Karpas-422 (cell line): ENCODE results near the gene WWOX. TPM values are rescaled to one million over a fixed set of nuclear protein-coding genes. Genes with fewer than 3 reads are reported as not detected.

Experiments used
- DNase-seq: peaks from one replicate; pipeline ENCODE4 v3.0.0-alpha.2; 2015
- H2AFZ ChIP-seq: fragments of 200-600 bp; sonication (generic); 2 replicates; pipeline ENCODE4 v1.6.1; 2014; ENCODE audit warnings: antibody characterized with exemption, low read length, mixed read lengths
- H3K27ac ChIP-seq: fragments of 200-600 bp; sonication (generic); 2 replicates; pipeline ENCODE4 v1.5.1; 2014; ENCODE audit warnings: mild to moderate bottlenecking, low read length, moderate library complexity
- H3K27me3 ChIP-seq: fragments of 200-600 bp; sonication (generic); 2 replicates; pipeline ENCODE4 v1.6.1; 2014; ENCODE audit warnings: low read length, mixed read lengths
- H3K36me3 ChIP-seq: fragments of 200-600 bp; sonication (generic); 2 replicates; pipeline ENCODE4 v1.6.1; 2014; ENCODE audit warnings: low read length, mixed read lengths; ENCODE audit not compliant: insufficient read depth
- H3K4me1 ChIP-seq: fragments of 200-600 bp; sonication (generic); 2 replicates; pipeline ENCODE4 v1.6.1; 2014; ENCODE audit warnings: mild to moderate bottlenecking, low read length, mixed read lengths
- H3K4me2 ChIP-seq: fragments of 200-600 bp; sonication (generic); 2 replicates; pipeline ENCODE4 v1.6.1; 2014; ENCODE audit warnings: low read length, low read depth, mild to moderate bottlenecking; ENCODE audit not compliant: poor library complexity, severe bottlenecking
- H3K4me3 ChIP-seq: fragments of 200-600 bp; sonication (generic); 2 replicates; pipeline ENCODE4 v1.5.1; 2014; ENCODE audit warnings: mild to moderate bottlenecking, antibody characterized with exemption, low read length, mixed read lengths
- H3K79me2 ChIP-seq: fragments of 200-600 bp; sonication (generic); 2 replicates; pipeline ENCODE4 v1.6.1; 2014; ENCODE audit warnings: mild to moderate bottlenecking, low read length, mixed read lengths
- H3K9ac ChIP-seq: fragments of 200-600 bp; sonication (generic); 2 replicates; pipeline ENCODE4 v1.6.0; 2014; ENCODE audit warnings: low read length
- H3K9me2 ChIP-seq: fragments of 200-600 bp; sonication (generic), shearing (Covaris generic); replicated peaks from 2 replicates; pipeline ENCODE4 v1.6.0; 2014; ENCODE audit warnings: mild to moderate bottlenecking, low read length, moderate library complexity; ENCODE audit not compliant: insufficient read depth
- H3K9me3 ChIP-seq: fragments of 300-700, 200-600 bp; sonication (generic); 2 replicates; pipeline ENCODE4 v1.6.1; 2014; ENCODE audit warnings: low read length, mixed read lengths
- H4K20me1 ChIP-seq: fragments of 200-600 bp; sonication (generic); 2 replicates; pipeline ENCODE4 v1.6.1; 2014; ENCODE audit warnings: mild to moderate bottlenecking, antibody characterized with exemption, low read length, low read depth; ENCODE audit not compliant: insufficient read depth
- total RNA-seq: library from RNA; depleted of rRNA; stranded (reverse); fragments of >200 nt; shearing (Covaris generic); gene quantifications from 2 replicates; pipeline ENCODE4 v1.2.3, GENCODE V29; 2014; ENCODE audit warnings: low replicate concordance

Gene WWOX
- total RNA-seq, 1 experiment from 2014 or later = 66.2 TPM

DNA sequence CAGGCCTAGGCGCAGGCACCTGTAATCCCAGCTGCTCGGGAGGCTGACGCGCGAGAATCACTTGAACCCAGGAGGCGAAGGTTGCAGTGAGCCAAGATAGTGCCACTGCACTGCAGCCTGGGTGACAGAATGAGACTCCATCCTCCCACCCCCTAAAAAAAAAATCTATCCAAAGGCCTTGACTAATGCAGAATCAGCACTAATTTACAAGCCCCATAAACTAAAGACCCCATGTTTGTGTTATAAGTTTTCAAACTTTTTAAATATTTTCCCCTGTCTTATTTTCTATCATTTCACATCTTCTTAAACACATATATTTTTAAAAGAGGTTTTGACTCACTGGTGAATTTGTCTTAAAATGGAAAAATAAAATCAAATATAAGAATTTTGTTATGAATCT, 713.1 kb downstream of the WWOX start:
- Histone ChIP-seq H2AFZ (no peak overlapping the region), H3K9me2 (no peaks in the 10 kb centered on the region), H3K4me1 (no peaks in the 10 kb centered on the region)

DNA sequence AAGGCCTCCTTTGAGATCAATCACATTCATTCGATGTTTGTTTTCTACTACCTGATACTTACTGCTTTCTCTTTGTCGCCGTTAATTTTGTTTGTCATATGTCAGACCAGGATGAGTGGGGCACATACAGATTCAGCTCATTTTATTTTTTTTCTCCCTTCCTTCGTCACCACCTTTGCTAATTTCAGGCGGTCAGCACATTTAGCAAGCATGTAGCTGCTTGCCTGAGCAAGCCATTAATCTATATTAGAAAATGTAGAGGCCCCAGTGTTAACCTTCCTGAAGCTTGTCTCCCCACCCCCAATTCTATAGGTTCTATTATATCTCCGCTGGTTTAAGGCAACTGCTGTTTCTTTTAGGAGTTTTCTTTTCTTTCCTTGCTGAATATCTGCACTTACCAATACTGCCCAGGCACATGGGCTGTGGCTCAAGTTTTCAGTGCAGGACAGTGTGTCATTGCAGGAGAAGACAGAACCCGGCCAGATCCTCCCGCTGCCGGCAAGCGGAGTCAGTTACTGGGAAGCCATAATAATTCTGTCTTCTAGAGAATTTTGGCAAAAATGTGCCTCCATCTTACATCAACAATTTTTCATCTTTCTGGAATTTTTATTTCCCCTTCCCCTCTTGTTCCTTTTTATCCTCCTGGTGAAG, 714.3 kb downstream of the WWOX start:
- Histone ChIP-seq H3K79me2 (no peaks in the 10 kb centered on the region), H3K4me3 (no peak overlapping the region), H3K27me3 (no peaks in the 10 kb centered on the region), H3K4me1 (no peaks in the 10 kb centered on the region), H3K9me3 (peaks cover 2% of the 10 kb centered on the region), H4K20me1 (no peaks in the 10 kb centered on the region), H3K4me2 (no peak overlapping the region), H3K9ac (no peak overlapping the region), H3K36me3 (no peaks in the 10 kb centered on the region), H2AFZ (no peak overlapping the region), H3K27ac (no peak overlapping the region), H3K9me2 (no peaks in the 10 kb centered on the region)
- DNase-seq = no peak

More for the DNA sequence above, 713.1 kb downstream of the WWOX start:
- no peaks in the 10 kb centered on the region for H4K20me1 ChIP-seq
- H3K36me3 ChIP-seq = no peaks in the 10 kb centered on the region
- no peaks in the 10 kb centered on the region for H3K79me2 ChIP-seq
- H3K27ac ChIP-seq = no peak overlapping the region
- no peak overlapping the region for H3K4me3 ChIP-seq
- peaks cover 6% of the 10 kb centered on the region; the same call in 1 of the 2 replicates for H3K9me3 ChIP-seq
- H3K9ac ChIP-seq = no peak overlapping the region
- no peak overlapping the region for H3K4me2 ChIP-seq
- no peak for DNase-seq
- H3K27me3 ChIP-seq = no peaks in the 10 kb centered on the region

DNA sequence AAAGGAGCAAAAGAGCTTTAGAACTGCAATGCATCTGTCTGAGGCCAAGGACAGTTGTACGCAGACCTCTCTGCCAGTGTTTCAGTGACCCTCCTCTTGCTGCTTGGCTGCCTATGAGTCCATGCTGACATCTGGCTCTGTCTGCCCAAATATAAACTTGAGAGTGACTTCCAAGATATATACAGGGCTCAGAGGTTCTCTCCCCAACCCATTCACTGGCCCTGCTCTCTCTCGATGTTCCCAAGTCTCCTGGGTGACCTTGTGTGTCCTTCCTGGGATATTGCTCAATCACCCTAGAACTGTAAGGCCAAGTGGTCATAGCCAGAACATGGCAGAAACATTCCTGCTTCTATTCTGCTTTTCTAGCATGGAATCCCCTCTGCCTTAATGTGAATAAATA, 716.3 kb downstream of the WWOX start:
- H3K9me3 ChIP-seq = peaks cover 16% of the 10 kb centered on the region
- no peaks in the 10 kb centered on the region for H3K27me3 ChIP-seq
- H2AFZ ChIP-seq = no peak overlapping the region
- H3K79me2 ChIP-seq = no peaks in the 10 kb centered on the region
- no peaks in the 10 kb centered on the region for H3K36me3 ChIP-seq
- DNase-seq = no peak
- no peaks in the 10 kb centered on the region for H3K9me2 ChIP-seq
- no peak overlapping the region for H3K4me3 ChIP-seq
- no peaks in the 10 kb centered on the region for H4K20me1 ChIP-seq
- H3K9ac ChIP-seq = no peak overlapping the region
- H3K4me2 ChIP-seq = no peak overlapping the region
- H3K4me1 ChIP-seq = no peaks in the 10 kb centered on the region
- no peak overlapping the region for H3K27ac ChIP-seq

DNA sequence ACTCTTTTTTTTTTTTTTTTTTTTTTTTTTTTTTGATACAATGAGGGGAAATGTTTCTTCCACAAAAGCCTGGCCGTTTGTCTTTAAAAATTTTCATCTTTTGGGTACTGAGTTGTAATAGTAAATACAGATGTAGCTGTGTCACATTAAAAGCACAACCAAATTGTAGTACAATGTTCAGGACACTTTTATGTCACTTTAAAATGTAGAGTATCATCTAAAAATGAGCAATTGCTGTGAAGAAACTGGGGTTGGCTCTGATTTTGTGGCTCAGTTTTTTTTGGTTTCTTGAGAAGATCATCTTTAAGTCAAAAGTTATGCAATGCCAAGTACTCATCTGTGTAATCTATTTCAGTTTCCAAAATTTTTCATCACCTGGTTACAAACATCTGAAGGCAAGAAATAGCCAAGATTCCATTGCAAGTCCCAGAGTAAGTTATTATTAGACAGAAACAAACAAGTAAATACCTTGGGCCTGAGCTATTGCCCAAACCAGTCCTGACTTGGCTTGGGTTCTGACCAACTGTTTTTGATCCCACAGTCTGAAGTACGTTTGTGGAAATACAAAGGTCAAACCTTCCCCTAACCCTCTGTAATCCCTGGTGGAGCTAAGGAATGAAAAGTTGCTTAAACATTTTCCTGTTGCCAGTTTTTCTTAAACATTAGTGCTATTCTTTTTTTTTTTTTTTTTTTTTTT, 717.2 kb downstream of the WWOX start:
- Histone ChIP-seq H3K27ac (no peak overlapping the region), H3K4me3 (no peak overlapping the region), H3K4me1 (no peaks in the 10 kb centered on the region), H2AFZ (no peak overlapping the region), H3K79me2 (no peaks in the 10 kb centered on the region), H4K20me1 (no peaks in the 10 kb centered on the region), H3K9me3 (peaks cover 19% of the 10 kb centered on the region), H3K4me2 (no peak overlapping the region), H3K36me3 (no peaks in the 10 kb centered on the region), H3K9ac (no peak overlapping the region), H3K9me2 (no peaks in the 10 kb centered on the region), H3K27me3 (no peaks in the 10 kb centered on the region)
- DNase-seq = no peak

DNA sequence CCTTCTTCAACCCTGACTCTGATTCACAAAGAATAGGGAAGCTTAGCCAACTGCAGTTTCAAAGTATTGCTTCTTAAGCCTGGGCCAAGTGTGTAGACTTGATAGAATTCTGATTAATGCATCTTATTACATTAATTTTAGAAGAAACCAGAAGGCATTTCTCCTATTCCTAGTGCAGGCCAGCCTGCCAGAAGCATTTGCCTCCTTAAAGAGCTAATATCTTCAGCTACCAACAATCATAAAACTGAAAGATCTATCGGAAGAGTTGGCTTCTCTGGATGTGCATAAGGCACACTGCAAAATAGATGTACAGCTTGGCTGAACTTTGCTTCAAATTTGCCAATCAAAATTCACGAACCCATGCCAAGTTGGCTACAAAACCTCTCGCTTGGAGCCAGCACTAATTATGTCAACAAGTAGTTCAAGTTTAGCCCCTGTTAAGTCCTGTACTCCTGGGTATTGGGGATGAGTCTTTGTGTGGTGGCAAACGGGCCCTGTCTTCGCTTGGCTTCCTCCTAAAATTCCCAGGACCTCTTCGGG, 717.8 kb downstream of the WWOX start:
- H2AFZ ChIP-seq = no peak overlapping the region
- H3K9me2 ChIP-seq = no peaks in the 10 kb centered on the region
- no peaks in the 10 kb centered on the region for H3K4me1 ChIP-seq
- no peak overlapping the region for H3K27ac ChIP-seq
- H3K9me3 ChIP-seq = peaks cover 19% of the 10 kb centered on the region
- no peak overlapping the region for H3K4me3 ChIP-seq
- H4K20me1 ChIP-seq = no peaks in the 10 kb centered on the region
- DNase-seq = no peak
- H3K79me2 ChIP-seq = no peaks in the 10 kb centered on the region
- H3K9ac ChIP-seq = no peak overlapping the region
- H3K4me2 ChIP-seq = no peak overlapping the region
- H3K36me3 ChIP-seq = no peaks in the 10 kb centered on the region
- H3K27me3 ChIP-seq = no peaks in the 10 kb centered on the region

DNA sequence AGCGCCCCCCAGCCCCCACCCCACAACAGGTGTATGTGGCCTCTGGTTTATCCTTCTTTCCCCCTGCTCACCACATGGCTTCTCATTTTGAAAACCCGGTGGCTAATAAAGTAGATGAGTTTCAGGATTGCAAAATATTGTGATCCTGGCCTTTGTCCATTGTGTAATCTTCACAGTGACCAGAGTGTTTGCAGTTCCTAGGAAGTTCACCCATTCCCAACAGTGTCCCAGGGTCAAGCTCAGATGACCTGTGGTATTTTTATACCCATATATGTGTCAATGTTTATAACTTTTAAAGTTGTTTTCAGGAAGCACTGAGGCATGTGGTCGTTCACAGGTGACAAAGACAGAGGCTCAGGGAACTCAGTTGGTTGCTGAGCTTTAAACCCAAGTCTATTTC, 721.9 kb downstream of the WWOX start:
- no peak for DNase-seq
- Histone ChIP-seq H3K79me2 (no peaks in the 10 kb centered on the region), H3K27ac (no peak overlapping the region), H4K20me1 (no peaks in the 10 kb centered on the region), H3K4me2 (no peak overlapping the region), H2AFZ (no peak overlapping the region), H3K4me3 (no peak overlapping the region), H3K9me3 (peaks cover 22% of the 10 kb centered on the region), H3K9me2 (no peaks in the 10 kb centered on the region), H3K9ac (no peak overlapping the region), H3K4me1 (no peaks in the 10 kb centered on the region), H3K27me3 (no peaks in the 10 kb centered on the region), H3K36me3 (no peaks in the 10 kb centered on the region)

DNA sequence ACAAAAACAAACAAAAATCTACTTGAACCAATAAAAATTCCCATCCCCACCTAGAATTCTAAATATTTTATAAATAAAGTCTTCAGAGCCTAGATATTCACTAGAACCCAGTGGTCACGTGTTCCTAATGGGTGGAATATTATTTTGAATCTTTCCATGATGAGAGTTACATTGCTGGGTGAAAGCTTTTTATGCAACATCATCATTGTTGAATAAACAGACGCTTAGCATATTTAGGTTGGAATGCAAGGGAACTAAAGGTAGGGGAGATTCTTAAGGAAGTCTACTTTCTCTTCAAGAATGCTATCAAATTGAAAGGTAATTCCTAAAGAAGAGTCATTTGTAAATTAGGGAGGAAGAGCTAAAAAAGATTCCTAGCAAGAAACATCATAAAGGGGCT, 723.1 kb downstream of the WWOX start:
- Histone ChIP-seq H3K4me1 (no peaks in the 10 kb centered on the region), H3K27ac (no peak overlapping the region), H3K79me2 (no peaks in the 10 kb centered on the region), H3K4me3 (no peak overlapping the region), H3K36me3 (no peaks in the 10 kb centered on the region), H3K9me2 (no peaks in the 10 kb centered on the region), H3K9ac (no peak overlapping the region), H3K27me3 (no peaks in the 10 kb centered on the region), H4K20me1 (no peaks in the 10 kb centered on the region), H3K9me3 (peaks cover 29% of the 10 kb centered on the region), H3K4me2 (no peak overlapping the region), H2AFZ (no peak overlapping the region)
- DNase-seq = no peak

DNA sequence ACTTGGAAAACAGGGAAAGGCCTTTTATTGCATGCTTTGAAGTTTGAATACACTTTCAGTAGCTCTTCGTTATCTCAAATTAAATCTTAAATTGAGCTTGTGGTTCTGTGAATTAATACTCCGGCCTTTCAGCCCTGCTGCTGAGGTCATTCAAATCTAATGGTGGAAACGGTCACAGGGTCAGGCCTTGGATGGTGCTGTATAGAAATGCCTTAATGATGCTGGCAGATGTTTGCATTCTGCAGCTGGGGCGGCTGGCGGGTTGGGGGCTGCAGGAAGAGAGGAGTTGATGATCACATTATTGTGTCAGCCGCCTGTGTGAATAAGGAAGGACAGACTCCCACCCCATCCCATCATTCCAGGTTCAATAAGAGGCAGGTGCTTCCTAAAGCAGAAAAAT, 723.6 kb downstream of the WWOX start:
- Histone ChIP-seq H3K27me3 (no peaks in the 10 kb centered on the region), H3K9me2 (no peaks in the 10 kb centered on the region), H3K79me2 (no peaks in the 10 kb centered on the region), H3K9ac (no peak overlapping the region), H3K9me3 (peaks cover 31% of the 10 kb centered on the region), H3K27ac (no peak overlapping the region), H3K4me3 (no peak overlapping the region), H2AFZ (no peak overlapping the region), H4K20me1 (no peaks in the 10 kb centered on the region), H3K4me2 (no peak overlapping the region), H3K4me1 (no peaks in the 10 kb centered on the region), H3K36me3 (no peaks in the 10 kb centered on the region)
- DNase-seq = no peak
